Heart left ventricle (tissue), 13 donors: ENCODE results near the gene PDE11A.

Source experiments
- POLR2A ChIP-seq, 2 donors: fragments of 450-650 bp; IDR thresholded peaks; one replicate each; pipeline ENCODE4 v1.6.1; 2017; ENCODE audit warnings: antibody characterized with exemption in 2 of 2, mild to moderate bottlenecking in 2 of 2, moderate library complexity in 2 of 2
- TF ChIP-seq, protein P1 (sequence below), 12 donors: fragments of 200-600 bp; sonication (generic) in 4 of 12; IDR thresholded peaks; one replicate each; pipeline versions ENCODE4 v1.5.0 to v1.8.0; 2018 to 2022; ENCODE audit warnings: antibody characterized with exemption in 12 of 12, mild to moderate bottlenecking in 5 of 12
- donor health status: ischemic (EF 13 %, LVEDD 7.1; RV severe dilation, severe dysfunction).
- donor health status: DM: no; HTN: yes; CAD: no.
- donor health status: DM: no; HTN: no; CAD: no.
- donor health status: ischemic (EF 25% LVEDD 6.9; RV normal size, moderate dysfunction).
- donor health status: ischemic (EF 25% LVEDD 5.7; RV mildly dilated, moderate dysfunction).
- donor health status: ischemic (EF 35%, LVEDD 5.7; RV mildly dilated, moderate dysfunction).
- donor health status: nonischemic (EF 11% LVEDD 7.7; RV severe dilation, severe dysfunction).
- donor health status: DM: yes; HTN: yes; CAD: no.
- donor health status: PGD.
- donor health status: ischemic (EF 29% LVEDD 5.4; RV normal size, mild dysfunction).
- donor health status: nonischemic (EF 23%, LVEDD 6.1; RV moderate dilation, normal function).

DNA sequence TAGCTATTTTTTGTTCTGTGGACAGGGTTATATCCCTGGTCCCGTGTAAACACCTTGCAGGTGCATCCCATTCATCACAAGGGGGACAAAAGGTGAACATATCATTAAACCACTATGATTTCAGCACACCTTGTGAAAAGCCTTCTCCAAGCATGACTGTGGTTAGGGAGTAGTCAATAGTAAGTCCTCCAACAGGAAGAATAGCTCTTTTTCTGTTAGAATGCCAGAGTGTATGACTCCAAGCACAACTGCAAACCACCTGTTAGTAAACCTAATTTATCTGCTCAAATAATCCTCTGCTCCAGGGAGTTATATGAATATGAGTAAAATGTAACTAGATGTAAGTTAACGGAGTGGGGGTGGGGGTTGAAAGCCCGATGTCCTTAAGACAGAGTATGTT lies 439.5 kb downstream of the PDE11A start:
- TF ChIP-seq, protein P1, sequence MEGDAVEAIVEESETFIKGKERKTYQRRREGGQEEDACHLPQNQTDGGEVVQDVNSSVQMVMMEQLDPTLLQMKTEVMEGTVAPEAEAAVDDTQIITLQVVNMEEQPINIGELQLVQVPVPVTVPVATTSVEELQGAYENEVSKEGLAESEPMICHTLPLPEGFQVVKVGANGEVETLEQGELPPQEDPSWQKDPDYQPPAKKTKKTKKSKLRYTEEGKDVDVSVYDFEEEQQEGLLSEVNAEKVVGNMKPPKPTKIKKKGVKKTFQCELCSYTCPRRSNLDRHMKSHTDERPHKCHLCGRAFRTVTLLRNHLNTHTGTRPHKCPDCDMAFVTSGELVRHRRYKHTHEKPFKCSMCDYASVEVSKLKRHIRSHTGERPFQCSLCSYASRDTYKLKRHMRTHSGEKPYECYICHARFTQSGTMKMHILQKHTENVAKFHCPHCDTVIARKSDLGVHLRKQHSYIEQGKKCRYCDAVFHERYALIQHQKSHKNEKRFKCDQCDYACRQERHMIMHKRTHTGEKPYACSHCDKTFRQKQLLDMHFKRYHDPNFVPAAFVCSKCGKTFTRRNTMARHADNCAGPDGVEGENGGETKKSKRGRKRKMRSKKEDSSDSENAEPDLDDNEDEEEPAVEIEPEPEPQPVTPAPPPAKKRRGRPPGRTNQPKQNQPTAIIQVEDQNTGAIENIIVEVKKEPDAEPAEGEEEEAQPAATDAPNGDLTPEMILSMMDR (IDR thresholded peaks at IDR 0.05): no peak
- no peak for TF ChIP-seq POLR2A (IDR thresholded peaks at IDR 0.05)
